Fibroblast of skin of abdomen (primary cell): ENCODE data around the gene PDS5A. TPM values are rescaled to one million over a fixed set of nuclear protein-coding genes. Genes with fewer than 3 reads are reported as not detected.
"Not testable (repeated sequence)": the region's sequence is repeated elsewhere in the genome, so short reads cannot be mapped to it uniquely, and the experiment has no call there.

ENCODE experiments used
- DNase-seq: peaks from one replicate; pipeline ENCODE4 v3.0.0-alpha.2; 2013
- polyA plus RNA-seq, 2 experiments: library from polyadenylated mRNA; unstranded; fragments of 120-200 nt; gene quantifications; one replicate each; pipeline ENCODE4 v1.2.1, GENCODE V29; 2013; ENCODE audit not compliant: insufficient read length in 2 of 2

The PDS5A gene
- polyA plus RNA-seq (2013, experiment 1 of 2; ENCODE audit: insufficient read length), result 38.8 TPM
- 37.1 TPM for polyA plus RNA-seq (2013, experiment 2 of 2; ENCODE audit: insufficient read length)

GRCh38 chr4:39977489-39978377 is at the start of gene PDS5A:
Gene PDS5A, minus strand, starts transcription at chr4:39977911. Its CDS starts 1,334 bp downstream, at chr4:39976577.
- DNase-seq, result peak; percentile 91

- DNase-seq, result not testable (repeated sequence)
Measured at GRCh38 chr4:40024049-40024448, 46.3 kb upstream of the PDS5A start.

- DNase-seq, result not testable (repeated sequence)
Measured at GRCh38 chr4:40021116-40021515, 43.4 kb upstream of the PDS5A start.

- no peak for DNase-seq
Measured at GRCh38 chr4:40020221-40020620, 42.5 kb upstream of the PDS5A start.

- DNase-seq, result no peak
Measured at GRCh38 chr4:40016007-40016406, 38.3 kb upstream of the PDS5A start.

GRCh38 chr4:40003986-40004385 is 26.3 kb upstream of the PDS5A start:
- DNase-seq, result peak; percentile 24

GRCh38 chr4:40000711-40001110 is 23.0 kb upstream of the PDS5A start:
- no peak for DNase-seq

- no peak for DNase-seq
Measured at GRCh38 chr4:39998659-39999345, 21.1 kb upstream of the PDS5A start.

GRCh38 chr4:39996811-39997210 is 19.1 kb upstream of the PDS5A start:
- DNase-seq, result no peak

GRCh38 chr4:39994406-39994805 is 16.7 kb upstream of the PDS5A start:
- DNase-seq, result no peak

GRCh38 chr4:39989381-39989780 is 11.7 kb upstream of the PDS5A start:
- not testable (repeated sequence) for DNase-seq

GRCh38 chr4:39987485-39987884 is 9.8 kb upstream of the PDS5A start:
- no peak for DNase-seq

GRCh38 chr4:39978904-39979303 is 1.2 kb upstream of the PDS5A start:
- no peak for DNase-seq

- no peak for DNase-seq
Measured at GRCh38 chr4:39978378-39978775, 666 bp upstream of the PDS5A start.

GRCh38 chr4:39976945-39977488 is 694 bp downstream of the PDS5A start:
- peak; percentile 10 for DNase-seq

GRCh38 chr4:39976141-39976944 is 1.4 kb downstream of the PDS5A start:
- DNase-seq, result peak; percentile 77

GRCh38 chr4:39975488-39976089 is 2.1 kb downstream of the PDS5A start:
- DNase-seq, result no peak

- not testable (repeated sequence) for DNase-seq
Measured at GRCh38 chr4:39973052-39973451, 4.7 kb downstream of the PDS5A start.

GRCh38 chr4:39970671-39971640 is 6.8 kb downstream of the PDS5A start:
- no peak for DNase-seq

- no peak for DNase-seq
Measured at GRCh38 chr4:39963656-39964055, 14.1 kb downstream of the PDS5A start.
